Measurements from ENCODE around the gene CD38.

CD38 gene

DNA sequence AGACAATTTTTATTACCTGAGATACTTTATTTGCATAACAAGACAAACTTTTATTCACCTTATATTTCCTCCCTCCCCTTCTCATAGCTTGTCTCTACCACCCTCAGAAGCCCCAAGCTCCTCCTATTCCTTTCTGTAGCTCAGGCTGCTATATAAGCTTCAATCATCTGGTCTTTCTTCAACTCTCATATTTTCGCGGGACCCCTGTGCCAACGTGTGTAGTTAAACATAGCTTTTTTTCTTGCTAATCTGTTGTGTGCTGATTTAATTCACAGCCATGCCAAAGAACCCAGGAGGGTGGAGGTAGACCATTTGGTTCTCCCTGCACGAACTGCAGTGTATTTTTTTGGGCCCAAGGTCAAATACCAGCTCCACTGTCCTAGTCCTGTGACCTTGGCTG lies 21.1 kb upstream of the CD38 start:
- TF ChIP-seq NFIC (IDR thresholded peaks at IDR 0.05) (no peak), CEBPB (IDR thresholded peaks at IDR 0.05) (no peak), CREB1 (IDR thresholded peaks at IDR 0.05; ENCODE audit: low read depth) (no peak), ZBTB7A (IDR thresholded peaks at IDR 0.05; ENCODE audit: low read depth) (no peak), TCF12 (IDR thresholded peaks at IDR 0.05; ENCODE audit: low read depth) (no peak)
- TF ChIP-seq, protein P1, sequence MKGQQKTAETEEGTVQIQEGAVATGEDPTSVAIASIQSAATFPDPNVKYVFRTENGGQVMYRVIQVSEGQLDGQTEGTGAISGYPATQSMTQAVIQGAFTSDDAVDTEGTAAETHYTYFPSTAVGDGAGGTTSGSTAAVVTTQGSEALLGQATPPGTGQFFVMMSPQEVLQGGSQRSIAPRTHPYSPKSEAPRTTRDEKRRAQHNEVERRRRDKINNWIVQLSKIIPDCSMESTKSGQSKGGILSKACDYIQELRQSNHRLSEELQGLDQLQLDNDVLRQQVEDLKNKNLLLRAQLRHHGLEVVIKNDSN (IDR thresholded peaks at IDR 0.05) = no peak
- TF ChIP-seq, protein P2, sequence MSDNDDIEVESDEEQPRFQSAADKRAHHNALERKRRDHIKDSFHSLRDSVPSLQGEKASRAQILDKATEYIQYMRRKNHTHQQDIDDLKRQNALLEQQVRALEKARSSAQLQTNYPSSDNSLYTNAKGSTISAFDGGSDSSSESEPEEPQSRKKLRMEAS (IDR thresholded peaks at IDR 0.05) = no peak

DNA sequence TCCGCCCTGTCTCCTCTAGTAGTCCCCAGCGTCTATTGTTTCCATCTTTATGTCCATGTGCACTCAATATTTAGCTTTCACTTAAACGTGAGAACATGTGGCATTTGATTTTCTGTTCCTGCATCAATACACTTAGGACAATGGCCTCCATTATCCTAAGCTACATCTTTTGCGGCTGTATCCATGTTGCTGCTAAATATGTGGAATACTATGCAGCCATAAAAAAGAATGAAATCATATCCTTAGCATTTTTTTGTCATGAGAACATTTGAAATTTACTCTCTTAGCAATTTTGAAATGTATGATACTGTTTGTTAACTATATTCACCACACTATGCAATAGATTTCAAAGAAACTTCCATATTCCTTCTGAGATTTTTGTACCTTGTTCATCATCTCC lies 19.8 kb upstream of the CD38 start:
- TF ChIP-seq, protein P3, sequence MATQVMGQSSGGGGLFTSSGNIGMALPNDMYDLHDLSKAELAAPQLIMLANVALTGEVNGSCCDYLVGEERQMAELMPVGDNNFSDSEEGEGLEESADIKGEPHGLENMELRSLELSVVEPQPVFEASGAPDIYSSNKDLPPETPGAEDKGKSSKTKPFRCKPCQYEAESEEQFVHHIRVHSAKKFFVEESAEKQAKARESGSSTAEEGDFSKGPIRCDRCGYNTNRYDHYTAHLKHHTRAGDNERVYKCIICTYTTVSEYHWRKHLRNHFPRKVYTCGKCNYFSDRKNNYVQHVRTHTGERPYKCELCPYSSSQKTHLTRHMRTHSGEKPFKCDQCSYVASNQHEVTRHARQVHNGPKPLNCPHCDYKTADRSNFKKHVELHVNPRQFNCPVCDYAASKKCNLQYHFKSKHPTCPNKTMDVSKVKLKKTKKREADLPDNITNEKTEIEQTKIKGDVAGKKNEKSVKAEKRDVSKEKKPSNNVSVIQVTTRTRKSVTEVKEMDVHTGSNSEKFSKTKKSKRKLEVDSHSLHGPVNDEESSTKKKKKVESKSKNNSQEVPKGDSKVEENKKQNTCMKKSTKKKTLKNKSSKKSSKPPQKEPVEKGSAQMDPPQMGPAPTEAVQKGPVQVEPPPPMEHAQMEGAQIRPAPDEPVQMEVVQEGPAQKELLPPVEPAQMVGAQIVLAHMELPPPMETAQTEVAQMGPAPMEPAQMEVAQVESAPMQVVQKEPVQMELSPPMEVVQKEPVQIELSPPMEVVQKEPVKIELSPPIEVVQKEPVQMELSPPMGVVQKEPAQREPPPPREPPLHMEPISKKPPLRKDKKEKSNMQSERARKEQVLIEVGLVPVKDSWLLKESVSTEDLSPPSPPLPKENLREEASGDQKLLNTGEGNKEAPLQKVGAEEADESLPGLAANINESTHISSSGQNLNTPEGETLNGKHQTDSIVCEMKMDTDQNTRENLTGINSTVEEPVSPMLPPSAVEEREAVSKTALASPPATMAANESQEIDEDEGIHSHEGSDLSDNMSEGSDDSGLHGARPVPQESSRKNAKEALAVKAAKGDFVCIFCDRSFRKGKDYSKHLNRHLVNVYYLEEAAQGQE (IDR thresholded peaks at IDR 0.05; ENCODE audit: low read depth) = no peak
- TF ChIP-seq YY1 (IDR thresholded peaks at IDR 0.05; ENCODE audit: low read depth) (no peak), TCF12 (IDR thresholded peaks at IDR 0.05; ENCODE audit: low read depth) (no peak), TAF1 (IDR thresholded peaks at IDR 0.05; ENCODE audit: low read depth) (no peak), ZBTB7A (IDR thresholded peaks at IDR 0.05; ENCODE audit: low read depth) (no peak), EP300 (IDR thresholded peaks at IDR 0.05; ENCODE audit: borderline replicate concordance) (no peak), CREB1 (IDR thresholded peaks at IDR 0.05; ENCODE audit: low read depth) (no peak)
- TF ChIP-seq, protein P1 (IDR thresholded peaks at IDR 0.05) = no peak
- TF ChIP-seq, protein P2 (IDR thresholded peaks at IDR 0.05) = no peak

DNA sequence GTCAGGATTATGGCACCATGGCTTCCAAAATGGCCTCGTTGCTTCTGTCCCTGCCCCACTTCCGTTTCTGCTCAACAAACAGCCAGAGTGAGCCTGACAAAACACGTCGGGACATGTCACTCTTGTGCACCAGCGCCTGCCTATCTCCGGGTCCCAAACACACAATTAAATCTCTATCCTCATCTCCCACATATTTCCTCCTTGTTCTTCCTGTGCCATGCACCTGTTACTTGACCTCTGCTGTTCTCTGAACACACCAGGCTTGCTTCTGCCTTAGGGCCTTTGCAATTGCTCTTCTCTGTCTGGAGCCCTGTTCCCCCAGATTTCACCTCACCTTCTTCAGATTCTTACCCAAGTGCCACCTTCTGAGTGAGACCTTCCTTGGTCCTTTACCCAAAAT lies 12.7 kb upstream of the CD38 start:
- TF ChIP-seq YY1 (IDR thresholded peaks at IDR 0.05; ENCODE audit: low read depth) = no peak
- no peak for TF ChIP-seq ZBTB7A (IDR thresholded peaks at IDR 0.05; ENCODE audit: low read depth)

DNA sequence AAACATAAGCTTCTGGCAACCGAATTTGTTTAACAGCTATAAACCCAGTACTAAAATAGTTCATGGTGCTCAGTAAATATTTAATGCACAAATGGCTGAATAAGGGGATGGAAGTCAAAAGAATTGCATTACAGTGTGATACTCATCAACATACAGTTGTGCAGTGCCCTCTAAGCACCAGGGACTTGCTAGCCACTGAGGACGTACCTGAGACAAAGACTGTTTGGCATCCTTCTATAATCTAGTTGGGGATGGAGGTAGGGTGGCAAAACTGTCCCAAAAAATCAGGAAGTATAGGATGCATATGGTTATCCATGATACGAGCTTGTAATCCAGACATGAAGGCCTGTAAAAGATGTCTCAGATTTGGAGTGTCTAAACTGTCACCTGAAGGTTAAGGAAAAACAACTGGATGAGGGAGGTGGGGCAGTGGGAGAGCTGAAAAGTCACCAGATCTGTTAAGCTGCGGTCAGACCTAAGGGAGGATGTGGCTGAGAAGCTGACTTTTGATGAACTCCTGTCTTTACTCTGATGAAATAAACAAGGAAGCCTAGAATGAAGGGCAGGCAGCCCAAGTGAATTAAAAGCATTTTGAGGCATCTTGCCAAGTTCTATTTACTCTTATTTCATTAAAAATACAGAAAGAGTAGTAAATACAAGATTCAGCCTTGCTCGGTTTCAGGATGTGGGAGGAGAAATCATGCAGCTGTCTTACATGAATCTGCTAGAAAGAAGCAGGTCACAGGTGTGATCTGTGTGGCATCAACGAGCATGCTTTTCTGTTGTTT lies 12.0 kb upstream of the CD38 start:
- no peak for TF ChIP-seq TCF12 (IDR thresholded peaks at IDR 0.05; ENCODE audit: low read depth)
- no peak for TF ChIP-seq ZBTB7A (IDR thresholded peaks at IDR 0.05; ENCODE audit: low read depth)
- no peak for TF ChIP-seq CEBPB (IDR thresholded peaks at IDR 0.05)
- TF ChIP-seq YY1 (IDR thresholded peaks at IDR 0.05; ENCODE audit: low read depth) = no peak
- no peak for TF ChIP-seq NFIC (IDR thresholded peaks at IDR 0.05)

DNA sequence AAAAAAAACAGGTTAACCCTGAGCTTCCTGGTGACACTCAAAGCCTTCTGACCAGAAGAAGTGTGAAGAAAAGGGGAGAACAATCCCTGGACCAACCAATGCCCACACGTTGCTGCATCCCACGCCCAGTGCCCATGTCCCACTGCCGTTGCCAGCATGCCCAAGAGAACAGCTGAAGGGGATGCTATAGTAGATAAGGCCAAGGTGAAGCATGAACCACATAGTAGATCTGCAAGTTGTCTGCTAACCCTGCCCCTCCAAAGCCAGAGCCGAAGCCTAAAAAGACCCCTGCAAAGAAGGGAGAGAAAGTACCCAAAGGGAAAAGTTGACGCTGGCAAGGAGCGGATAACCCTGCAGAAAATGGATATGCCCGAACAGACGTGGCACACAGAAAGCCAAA lies 11.3 kb upstream of the CD38 start:
- TF ChIP-seq YY1 (IDR thresholded peaks at IDR 0.05; ENCODE audit: low read depth) (no peak), EGR1 (IDR thresholded peaks at IDR 0.05) (no peak), CREB1 (IDR thresholded peaks at IDR 0.05; ENCODE audit: low read depth) (no peak), ZBTB7A (IDR thresholded peaks at IDR 0.05; ENCODE audit: low read depth) (no peak), TCF12 (IDR thresholded peaks at IDR 0.05; ENCODE audit: low read depth) (no peak), TAF1 (IDR thresholded peaks at IDR 0.05; ENCODE audit: low read depth) (no peak)
- TF ChIP-seq, protein P1 (IDR thresholded peaks at IDR 0.05) = no peak
- TF ChIP-seq, protein P3 (IDR thresholded peaks at IDR 0.05; ENCODE audit: low read depth) = no peak

DNA sequence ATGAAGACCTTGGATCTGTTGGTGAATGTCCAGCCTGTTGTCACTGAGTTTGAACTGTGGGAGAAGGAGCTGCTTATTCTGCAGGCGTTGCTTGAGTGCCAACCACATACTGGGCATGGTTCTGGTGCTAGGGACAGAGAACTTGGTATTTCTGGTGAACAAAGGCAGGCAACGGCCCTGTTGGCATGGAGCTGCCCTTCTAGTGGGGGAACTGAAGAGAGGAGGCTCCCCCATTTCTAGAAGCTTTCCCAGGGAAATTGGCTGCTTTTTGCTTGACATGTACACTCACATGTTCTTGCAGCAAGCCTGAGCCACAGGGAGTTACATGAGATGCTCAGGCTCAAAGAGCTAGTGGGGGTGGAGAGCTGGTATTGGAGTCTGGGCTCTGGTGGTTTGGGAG lies 8.9 kb upstream of the CD38 start:
- TF ChIP-seq CEBPB (IDR thresholded peaks at IDR 0.05) (no peak), TAF1 (IDR thresholded peaks at IDR 0.05; ENCODE audit: low read depth) (no peak), EGR1 (IDR thresholded peaks at IDR 0.05) (no peak), TCF12 (IDR thresholded peaks at IDR 0.05; ENCODE audit: low read depth) (no peak), EP300 (IDR thresholded peaks at IDR 0.05; ENCODE audit: borderline replicate concordance) (no peak), TEAD4 (IDR thresholded peaks at IDR 0.05) (no peak), YY1 (IDR thresholded peaks at IDR 0.05; ENCODE audit: low read depth) (no peak), NFIC (IDR thresholded peaks at IDR 0.05) (no peak), ZBTB7A (IDR thresholded peaks at IDR 0.05; ENCODE audit: low read depth) (no peak), RAD21 (IDR thresholded peaks at IDR 0.05; ENCODE audit: low read depth) (no peak), FOXM1 (IDR thresholded peaks at IDR 0.05; ENCODE audit: borderline replicate concordance, low read depth) (no peak), CREB1 (IDR thresholded peaks at IDR 0.05; ENCODE audit: low read depth) (no peak)
- TF ChIP-seq, protein P3 (IDR thresholded peaks at IDR 0.05; ENCODE audit: low read depth) = no peak
- TF ChIP-seq, protein P2 (IDR thresholded peaks at IDR 0.05) = no peak
- TF ChIP-seq, protein P1 (IDR thresholded peaks at IDR 0.05) = no peak

Data from Ishikawa (cell line).